Measurements from ENCODE around the gene MRPL40. TPM values are rescaled to one million over a fixed set of nuclear protein-coding genes. Genes with fewer than 3 reads are reported as not detected.
"Not testable (repeated sequence)": the region's sequence is repeated elsewhere in the genome, so short reads cannot be mapped to it uniquely, and the experiment has no call there.

Gene MRPL40
- total RNA-seq, 1 donor from 2014 or later, result 24.0 TPM

DNA sequence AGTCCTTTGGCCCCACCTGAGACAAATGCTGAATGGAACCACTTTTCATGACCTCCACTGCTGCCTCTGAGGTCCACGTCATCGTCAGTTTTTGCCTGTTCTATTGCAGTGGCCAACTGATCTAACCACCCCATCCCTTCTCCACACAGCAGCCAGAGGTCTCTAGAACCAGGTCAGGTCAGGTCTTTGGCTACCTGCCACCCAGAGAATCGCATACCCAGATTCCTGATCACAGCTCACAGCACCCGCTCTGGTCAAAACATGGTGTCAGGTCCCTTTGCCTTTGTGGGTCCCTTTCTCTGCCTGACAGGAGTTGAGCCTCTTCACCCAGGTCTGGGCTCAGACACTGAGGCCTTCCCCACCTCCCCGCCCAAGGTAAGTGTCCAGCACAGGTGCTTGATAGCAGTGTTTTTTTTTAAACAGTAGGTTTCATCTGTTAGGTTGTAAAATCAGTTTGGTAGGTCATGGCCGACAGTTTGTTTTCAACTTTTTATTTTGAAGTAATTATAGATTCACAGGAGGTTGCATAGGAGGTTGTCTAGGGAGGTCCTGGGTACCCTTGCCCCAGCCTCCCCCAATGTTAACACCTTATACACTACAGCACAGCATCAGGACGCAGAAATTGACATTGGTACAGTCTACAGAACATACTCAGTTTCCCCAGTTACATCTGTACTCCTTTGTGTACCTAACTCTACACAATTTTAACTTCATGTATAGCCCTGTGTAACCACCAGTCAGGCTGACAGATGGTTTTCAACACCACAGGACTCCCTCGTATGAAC lies 8.3 kb downstream of the MRPL40 start:
- ChIA-PET POLR2A (no interaction called here), CTCF (no interaction called here)
- TF ChIP-seq, protein P1, sequence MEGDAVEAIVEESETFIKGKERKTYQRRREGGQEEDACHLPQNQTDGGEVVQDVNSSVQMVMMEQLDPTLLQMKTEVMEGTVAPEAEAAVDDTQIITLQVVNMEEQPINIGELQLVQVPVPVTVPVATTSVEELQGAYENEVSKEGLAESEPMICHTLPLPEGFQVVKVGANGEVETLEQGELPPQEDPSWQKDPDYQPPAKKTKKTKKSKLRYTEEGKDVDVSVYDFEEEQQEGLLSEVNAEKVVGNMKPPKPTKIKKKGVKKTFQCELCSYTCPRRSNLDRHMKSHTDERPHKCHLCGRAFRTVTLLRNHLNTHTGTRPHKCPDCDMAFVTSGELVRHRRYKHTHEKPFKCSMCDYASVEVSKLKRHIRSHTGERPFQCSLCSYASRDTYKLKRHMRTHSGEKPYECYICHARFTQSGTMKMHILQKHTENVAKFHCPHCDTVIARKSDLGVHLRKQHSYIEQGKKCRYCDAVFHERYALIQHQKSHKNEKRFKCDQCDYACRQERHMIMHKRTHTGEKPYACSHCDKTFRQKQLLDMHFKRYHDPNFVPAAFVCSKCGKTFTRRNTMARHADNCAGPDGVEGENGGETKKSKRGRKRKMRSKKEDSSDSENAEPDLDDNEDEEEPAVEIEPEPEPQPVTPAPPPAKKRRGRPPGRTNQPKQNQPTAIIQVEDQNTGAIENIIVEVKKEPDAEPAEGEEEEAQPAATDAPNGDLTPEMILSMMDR (IDR thresholded peaks at IDR 0.05), result no peak
- H3K27ac Mint-ChIP-seq, result no peak overlapping the region
- H3K4me1 Mint-ChIP-seq, result peaks cover 19% of the 10 kb centered on the region
- peaks cover 63% of the 10 kb centered on the region for H3K36me3 Mint-ChIP-seq (ENCODE audit: low read depth)
- DNase-seq, result no peak
- H3K27me3 Mint-ChIP-seq, result no peaks in the 10 kb centered on the region
- H3K4me3 Mint-ChIP-seq, result no peak overlapping the region
- ATAC-seq (ENCODE audit: low read depth), result no peak
- intact Hi-C loops (cut with micrococcal nuclease), result no loop called here
- H3K9me3 Mint-ChIP-seq, result no peaks in the 10 kb centered on the region

DNA sequence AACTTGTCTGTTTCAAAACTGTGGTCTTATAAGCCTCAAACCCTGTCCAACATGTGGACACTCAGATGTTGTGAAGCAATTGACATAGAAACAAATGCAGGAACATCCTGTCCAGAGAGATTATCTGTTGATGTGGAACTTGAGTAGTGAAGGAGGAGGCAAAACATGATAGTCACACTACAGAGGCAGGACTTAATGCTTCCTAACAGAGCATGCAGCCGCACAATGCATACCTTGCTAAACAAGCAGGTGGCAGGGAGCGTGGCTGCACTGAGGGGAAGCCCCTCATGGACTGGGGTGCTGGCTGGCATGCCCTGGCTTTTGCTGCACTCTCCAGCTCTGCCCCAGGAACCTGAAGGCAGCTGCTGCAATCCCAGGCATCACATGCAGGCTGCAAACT lies 9.8 kb downstream of the MRPL40 start:
- DNase-seq, result no peak

GRCh38 chr22:19443544-19444211 lies 11.3 kb downstream of the MRPL40 start:
- ATAC-seq (ENCODE audit: low read depth), result no peak
- Mint-ChIP-seq H3K9me3 (no peaks in the 10 kb centered on the region), H3K27ac (no peak overlapping the region), H3K4me3 (no peak overlapping the region), H3K4me1 (peaks cover 34% of the 10 kb centered on the region), H3K27me3 (no peaks in the 10 kb centered on the region), H3K36me3 (ENCODE audit: low read depth) (peaks cover 56% of the 10 kb centered on the region)
- DNase-seq, result no peak
- POLR2A ChIA-PET, result interaction anchor here (1.4 kb wide), 1 partner anchor 11 kb away, joined by 5 read pairs; the partner anchor contains the start of gene MRPL40
- CTCF ChIA-PET, result no interaction called here
- TF ChIP-seq, protein P1 (IDR thresholded peaks at IDR 0.05), result no peak
- intact Hi-C loops (cut with micrococcal nuclease), result no loop called here

More for the DNA sequence above, 9.8 kb downstream of the MRPL40 start:
- POLR2A ChIA-PET, result interaction anchor here (0.9 kb wide), 1 partner anchor 10 kb away, joined by 3 read pairs; the partner anchor contains the start of genes HIRA and MRPL40
- TF ChIP-seq, protein P1 (IDR thresholded peaks at IDR 0.05), result no peak
- ATAC-seq (ENCODE audit: low read depth), result no peak
- Mint-ChIP-seq H3K4me1 (peaks cover 27% of the 10 kb centered on the region), H3K9me3 (no peaks in the 10 kb centered on the region), H3K36me3 (ENCODE audit: low read depth) (peaks cover 60% of the 10 kb centered on the region), H3K27me3 (no peaks in the 10 kb centered on the region), H3K4me3 (no peak overlapping the region), H3K27ac (no peak overlapping the region)
- CTCF ChIA-PET, result no interaction called here
- intact Hi-C loops (cut with micrococcal nuclease), result no loop called here

DNA sequence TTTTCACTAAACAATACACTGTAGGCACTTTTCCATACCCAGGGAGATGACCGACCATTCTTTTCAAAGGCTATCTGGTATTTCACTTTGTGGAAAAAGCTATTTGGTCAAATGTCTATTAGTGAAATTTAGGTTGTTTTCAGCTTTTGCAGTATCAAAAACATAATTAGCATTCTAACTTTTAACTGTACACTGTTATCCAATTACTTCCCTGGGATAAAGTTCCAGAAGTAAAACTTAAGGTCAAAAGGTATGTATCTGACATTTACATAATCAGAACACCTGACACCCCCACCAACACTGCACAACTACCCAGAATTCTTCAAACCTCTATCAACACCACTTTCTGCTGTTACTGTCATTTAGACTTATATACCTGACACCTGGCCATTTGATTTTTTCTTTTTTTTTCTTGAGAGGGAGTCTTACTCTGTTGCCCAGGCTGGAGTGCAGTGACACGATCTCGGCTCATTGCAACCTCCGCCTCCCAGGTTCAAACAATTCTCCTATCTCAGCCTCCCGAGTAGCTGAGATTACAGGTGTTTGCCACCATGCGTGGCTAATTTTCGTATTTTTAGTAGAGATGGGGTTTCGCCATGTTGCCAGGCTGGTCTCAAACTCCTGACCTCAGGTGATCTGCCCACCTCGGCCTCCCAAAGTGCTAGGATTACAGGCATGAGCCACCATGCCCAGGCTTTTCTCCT lies 13.1 kb downstream of the MRPL40 start:
- ATAC-seq (ENCODE audit: low read depth); H3K27me3 Mint-ChIP-seq; H3K27ac Mint-ChIP-seq; DNase-seq; H3K9me3 Mint-ChIP-seq: not testable (repeated sequence)
- peaks cover 52% of the 10 kb centered on the region for H3K36me3 Mint-ChIP-seq (ENCODE audit: low read depth)
- peaks cover 34% of the 10 kb centered on the region for H3K4me1 Mint-ChIP-seq
- ChIA-PET POLR2A (interaction anchor here (0.9 kb wide), 1 partner anchor 11 kb away, joined by 5 read pairs; no protein-coding TSS in a partner anchor), CTCF (interaction anchor here (1.3 kb wide), 1 partner anchor 184 kb away, joined by 3 read pairs; no protein-coding TSS in a partner anchor)
- intact Hi-C loops (cut with micrococcal nuclease), result loop anchor here (5.0 kb wide), 2 partner anchors 83 to 153 kb away; partner anchors contain the start of gene CLTCL1
- peak overlapping the region; percentile 30 for H3K4me3 Mint-ChIP-seq

- Mint-ChIP-seq H3K27me3 (no peaks in the 10 kb centered on the region), H3K36me3 (ENCODE audit: low read depth) (peaks cover 49% of the 10 kb centered on the region), H3K4me1 (peaks cover 33% of the 10 kb centered on the region), H3K9me3 (no peaks in the 10 kb centered on the region), H3K4me3 (peak overlapping the region; percentile 95), H3K27ac (peak overlapping the region; percentile 87)
- CTCF ChIA-PET, result interaction anchor here (2.0 kb wide), 1 partner anchor 31 kb away, joined by 4 read pairs; no protein-coding TSS in a partner anchor
- DNase-seq (no peak), ATAC-seq (ENCODE audit: low read depth) (no peak)
- POLR2A ChIA-PET, result interaction anchor here (0.6 to 3.0 kb wide), 9 partner anchors 8 to 205 kb away, joined by 3 to 92 read pairs (median 8); partner anchors contain the start of genes CDC45, CLTCL1, HIRA and MRPL40
- TF ChIP-seq, protein P1 (IDR thresholded peaks at IDR 0.05), result no peak
- intact Hi-C loops (cut with micrococcal nuclease), result loop anchor here (1.0 to 5.0 kb wide), 4 partner anchors 14 to 154 kb away; partner anchors contain the start of genes CDC45, CLTCL1, MRPL40 and UFD1
Measured at GRCh38 chr22:19446603-19447329, 14.4 kb downstream of the MRPL40 start.

All from activated B cell treated with CpG ODN at 0.5 μM for 24 hours (primary cell).